ENCODE data around the gene SLC25A48. TPM values are rescaled to one million over a fixed set of nuclear protein-coding genes. Genes with fewer than 3 reads are reported as not detected.

Gene SLC25A48
- polyA plus RNA-seq, 1 donor (not counting 4 experiments of a cell fraction or from before 2014, with no cell fraction given): not detected

GRCh38 chr5:135873831-135874230 is 39.4 kb downstream of the SLC25A48 start:
- H3K79me2 ChIP-seq (ENCODE audit: control insufficient read depth, insufficient read depth, low read length): no peaks in the 10 kb centered on the region
- H3K27me3 ChIP-seq (ENCODE audit: control insufficient read depth, extremely low read depth, insufficient read depth, low read length): peaks cover 10% of the 10 kb centered on the region
- H3K9me3 ChIP-seq (ENCODE audit: control insufficient read depth, low read depth, low read length): no peaks in the 10 kb centered on the region
- no peak overlapping the region for H3K4me2 ChIP-seq (ENCODE audit: control insufficient read depth, extremely low read depth, insufficient read depth, low read depth, low read length)
- H3K4me3 ChIP-seq (ENCODE audit: control insufficient read depth in 2 of 3, extremely low read depth in 1 of 3, insufficient read depth in 2 of 3, low read depth in 1 of 3, low read length in 3 of 3): no peak overlapping the region
- no peak overlapping the region for H2AFZ ChIP-seq (ENCODE audit: control insufficient read depth, low read length)
- no peak overlapping the region for H3K27ac ChIP-seq (ENCODE audit: control insufficient read depth, insufficient read depth, low read length)
- no peaks in the 10 kb centered on the region for H3K4me1 ChIP-seq (ENCODE audit: control insufficient read depth, extremely low read depth, insufficient read depth, low read length)
- dilution Hi-C loops (cut with MboI; ENCODE audit: extremely low pct_ligation_motif_present, low sequenced_read_pairs): no loop called here
- H3K36me3 ChIP-seq (ENCODE audit: control insufficient read depth in 2 of 2, extremely low read depth in 1 of 2, insufficient read depth in 2 of 2, low read length in 2 of 2): no peaks in the 10 kb centered on the region
- H3K9me1 ChIP-seq (ENCODE audit: control insufficient read depth, extremely low read depth, insufficient read depth, low read length): no peaks in the 10 kb centered on the region
- TF ChIP-seq EZH2 (IDR thresholded peaks at IDR 0.05; ENCODE audit: low read length) (no peak), CTCF (optimal IDR thresholded peaks at IDR 0.05 in 1 of 3, IDR thresholded peaks at IDR 0.05 in 1 of 3, conservative IDR thresholded peaks at IDR 0.05 in 1 of 3; ENCODE audit: extremely low read depth in 1 of 3, insufficient read depth in 2 of 3, low read length in 3 of 3) (no peak)
- FAIRE-seq: no peak
- no peaks in the 10 kb centered on the region for H4K20me1 ChIP-seq (ENCODE audit: control insufficient read depth, extremely low read depth, insufficient read depth, low read length)
- no peak overlapping the region for H3K9ac ChIP-seq (ENCODE audit: control insufficient read depth, extremely low read depth, insufficient read depth, low read length)
- DNase-seq (ENCODE audit: low read depth, low spot score): no peak

- no peak overlapping the region for H3K27ac ChIP-seq (ENCODE audit: control insufficient read depth, insufficient read depth, low read length)
- DNase-seq (ENCODE audit: low read depth, low spot score): no peak
- H3K9me1 ChIP-seq (ENCODE audit: control insufficient read depth, extremely low read depth, insufficient read depth, low read length): no peaks in the 10 kb centered on the region
- no peak overlapping the region for H2AFZ ChIP-seq (ENCODE audit: control insufficient read depth, low read length)
- H3K4me3 ChIP-seq (ENCODE audit: control insufficient read depth in 2 of 3, extremely low read depth in 1 of 3, insufficient read depth in 2 of 3, low read depth in 1 of 3, low read length in 3 of 3): no peak overlapping the region
- dilution Hi-C loops (cut with MboI; ENCODE audit: extremely low pct_ligation_motif_present, low sequenced_read_pairs): no loop called here
- no peaks in the 10 kb centered on the region for H3K9me3 ChIP-seq (ENCODE audit: control insufficient read depth, low read depth, low read length)
- no peak for TF ChIP-seq EZH2 (IDR thresholded peaks at IDR 0.05; ENCODE audit: low read length)
- no peak for TF ChIP-seq CTCF (optimal IDR thresholded peaks at IDR 0.05 in 1 of 3, IDR thresholded peaks at IDR 0.05 in 1 of 3, conservative IDR thresholded peaks at IDR 0.05 in 1 of 3; ENCODE audit: extremely low read depth in 1 of 3, insufficient read depth in 2 of 3, low read length in 3 of 3)
- no peak overlapping the region for H3K9ac ChIP-seq (ENCODE audit: control insufficient read depth, extremely low read depth, insufficient read depth, low read length)
- H4K20me1 ChIP-seq (ENCODE audit: control insufficient read depth, extremely low read depth, insufficient read depth, low read length): no peaks in the 10 kb centered on the region
- H3K4me2 ChIP-seq (ENCODE audit: control insufficient read depth, extremely low read depth, insufficient read depth, low read depth, low read length): no peak overlapping the region
- H3K27me3 ChIP-seq (ENCODE audit: control insufficient read depth, extremely low read depth, insufficient read depth, low read length): peaks cover 10% of the 10 kb centered on the region
- no peak for FAIRE-seq
- H3K36me3 ChIP-seq (ENCODE audit: control insufficient read depth in 2 of 2, extremely low read depth in 1 of 2, insufficient read depth in 2 of 2, low read length in 2 of 2): no peaks in the 10 kb centered on the region
- H3K4me1 ChIP-seq (ENCODE audit: control insufficient read depth, extremely low read depth, insufficient read depth, low read length): no peaks in the 10 kb centered on the region
- H3K79me2 ChIP-seq (ENCODE audit: control insufficient read depth, insufficient read depth, low read length): no peaks in the 10 kb centered on the region
These were observed 40.0 kb downstream of the SLC25A48 start for GRCh38 chr5:135874461-135874860.

Data from keratinocyte (primary cell).